CD4-positive, CD25-positive, alpha-beta regulatory T cell (primary cell): ENCODE measurements around the gene ODAPH. TPM values are rescaled to one million over a fixed set of nuclear protein-coding genes. Genes with fewer than 3 reads are reported as not detected.
A peak's percentile ranks its signal among the peaks of the same experiment; 100 is the strongest.
"Not testable (repeated sequence)": the region's sequence is repeated elsewhere in the genome, so short reads cannot be mapped to it uniquely, and the experiment has no call there.

Experiments
- ATAC-seq, 2 donors: fragments of 150-1000 bp; cut with Tn5 transposase; one replicate each; pipeline ENCODE4 v1.10.0; 2021; ENCODE audit warnings: low read depth in 2 of 2, moderate number of reproducible peaks in 2 of 2, moderate library complexity in 1 of 2
- DNase-seq, 3 donors: peaks; one replicate each; pipeline versions ENCODE4 v3.0.0 to v3.0.0-alpha.2; 2012 to 2022; ENCODE audit warnings: mixed read lengths in 1 of 3
- H3K27ac ChIP-seq: one replicate; pipeline ENCODE4 v1.7.0; 2013; ENCODE audit warnings: mild to moderate bottlenecking, low read length; ENCODE audit not compliant: insufficient read depth, poor library complexity, severe bottlenecking
- H3K27me3 ChIP-seq: one replicate; pipeline ENCODE4 v1.7.0; 2013; ENCODE audit warnings: low read length; ENCODE audit not compliant: control insufficient read depth, insufficient read depth
- H3K36me3 ChIP-seq: one replicate; pipeline ENCODE4 v1.7.0; 2013; ENCODE audit warnings: mild to moderate bottlenecking, low read length, moderate library complexity; ENCODE audit not compliant: control insufficient read depth, insufficient read depth
- H3K4me1 ChIP-seq: 2 replicates; pipeline ENCODE4 v1.7.0; 2013; ENCODE audit warnings: mild to moderate bottlenecking, low read length; ENCODE audit not compliant: insufficient read depth, control insufficient read depth, poor library complexity, severe bottlenecking
- H3K4me3 ChIP-seq: one replicate; pipeline ENCODE4 v1.7.0; 2013; ENCODE audit warnings: low read depth, mild to moderate bottlenecking, low read length, moderate library complexity
- H3K9me3 ChIP-seq, 2 experiments: 1 replicate in 1 of 2; 2 replicates in 1 of 2; pipeline ENCODE4 v1.7.0; 2013; ENCODE audit warnings: low read length in 2 of 2, mild to moderate bottlenecking in 1 of 2, moderate library complexity in 1 of 2; ENCODE audit not compliant: control insufficient read depth in 2 of 2
- H3K27ac Mint-ChIP-seq, 3 donors: one replicate each; pipeline ENCODE4 v1.8.0; 2020 to 2022; ENCODE audit warnings: mild to moderate bottlenecking in 3 of 3, mixed read lengths in 3 of 3, moderate library complexity in 2 of 3
- H3K27me3 Mint-ChIP-seq: one replicate; pipeline ENCODE4 v1.8.0; 2022; ENCODE audit warnings: mild to moderate bottlenecking, mixed read lengths
- H3K36me3 Mint-ChIP-seq: one replicate; pipeline ENCODE4 v1.8.0; 2020; ENCODE audit warnings: mixed read lengths
- H3K4me1 Mint-ChIP-seq, 4 donors: one replicate each; pipeline ENCODE4 v1.8.0; 2020 to 2022; ENCODE audit warnings: mixed read lengths in 4 of 4, mild to moderate bottlenecking in 1 of 4
- H3K4me3 Mint-ChIP-seq, 4 donors: one replicate each; pipeline ENCODE4 v1.8.0; 2020 to 2022; ENCODE audit warnings: mild to moderate bottlenecking in 4 of 4, mixed read lengths in 4 of 4, moderate library complexity in 3 of 4
- H3K9me3 Mint-ChIP-seq, 7 donors: one replicate each; pipeline ENCODE4 v1.8.0; 2020 to 2022; ENCODE audit warnings: mixed read lengths in 7 of 7, mild to moderate bottlenecking in 3 of 7, moderate library complexity in 2 of 7
- polyA plus RNA-seq, 4 donors: library from polyadenylated mRNA; unstranded; fragments of 300-500 nt; fragmentation: Illumina TruSeq; gene quantifications; one replicate each; pipeline ENCODE4 v1.2.3, GENCODE V29; 2021
- total RNA-seq: library from RNA; stranded (reverse); gene quantifications from one replicate; pipeline ENCODE4 v1.2.3, GENCODE V29; 2022

The ODAPH gene
- total and polyA plus RNA-seq, 5 donors from 2014 or later, result not detected

DNA sequence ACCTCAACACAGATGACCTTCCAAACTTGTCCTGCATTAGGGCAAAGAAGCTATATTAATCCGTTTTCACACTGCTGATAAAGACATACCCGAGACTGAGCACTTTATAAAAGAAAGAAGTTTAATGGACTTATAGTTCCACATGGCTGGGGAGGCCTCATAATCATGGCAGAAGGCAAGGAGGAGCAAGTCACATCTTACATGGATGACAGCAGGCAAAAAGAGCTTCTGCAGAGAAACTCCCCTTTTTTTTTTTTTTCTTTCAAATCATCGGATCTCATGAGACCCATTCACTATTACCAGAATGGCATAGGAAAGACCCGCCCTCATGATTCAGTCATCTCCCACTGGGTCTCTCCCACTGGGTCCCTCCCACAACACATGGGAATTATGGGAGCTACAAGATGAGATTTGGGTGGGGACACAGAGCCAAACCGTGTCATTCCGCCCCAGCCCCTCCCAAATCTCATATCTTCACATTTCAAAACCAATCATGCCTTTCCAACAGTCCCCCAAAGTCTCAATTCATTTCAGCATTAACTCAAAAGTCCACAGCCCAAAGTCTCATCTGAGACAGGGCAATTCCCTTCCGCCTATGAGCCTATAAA lies 24.2 kb upstream of the ODAPH start:
- H3K4me3 ChIP-seq, H3K27ac Mint-ChIP-seq, H3K4me1 Mint-ChIP-seq, DNase-seq, H3K27ac ChIP-seq, H3K9me3 ChIP-seq, ATAC-seq, H3K4me1 ChIP-seq, H3K4me3 Mint-ChIP-seq, H3K27me3 ChIP-seq, H3K27me3 Mint-ChIP-seq: not testable (repeated sequence)
- H3K9me3 Mint-ChIP-seq, result peaks cover 3 to 21% (median 10%) of the 10 kb centered on the region in 7 donors
- H3K36me3 Mint-ChIP-seq, result peaks cover 56% of the 10 kb centered on the region
- H3K36me3 ChIP-seq, result peaks cover 51% of the 10 kb centered on the region

GRCh38 chr4:75533339-75533887 lies 22.5 kb upstream of the ODAPH start:
- H3K9me3 ChIP-seq, H3K4me1 ChIP-seq, H3K4me3 Mint-ChIP-seq, DNase-seq, H3K27me3 ChIP-seq, H3K27ac Mint-ChIP-seq, H3K27me3 Mint-ChIP-seq, ATAC-seq, H3K4me3 ChIP-seq, H3K4me1 Mint-ChIP-seq, H3K27ac ChIP-seq: not testable (repeated sequence)
- peaks cover 36% of the 10 kb centered on the region for H3K36me3 ChIP-seq
- H3K36me3 Mint-ChIP-seq, result peaks cover 46% of the 10 kb centered on the region
- peaks cover 3 to 21% (median 10%) of the 10 kb centered on the region in 7 donors for H3K9me3 Mint-ChIP-seq

DNA sequence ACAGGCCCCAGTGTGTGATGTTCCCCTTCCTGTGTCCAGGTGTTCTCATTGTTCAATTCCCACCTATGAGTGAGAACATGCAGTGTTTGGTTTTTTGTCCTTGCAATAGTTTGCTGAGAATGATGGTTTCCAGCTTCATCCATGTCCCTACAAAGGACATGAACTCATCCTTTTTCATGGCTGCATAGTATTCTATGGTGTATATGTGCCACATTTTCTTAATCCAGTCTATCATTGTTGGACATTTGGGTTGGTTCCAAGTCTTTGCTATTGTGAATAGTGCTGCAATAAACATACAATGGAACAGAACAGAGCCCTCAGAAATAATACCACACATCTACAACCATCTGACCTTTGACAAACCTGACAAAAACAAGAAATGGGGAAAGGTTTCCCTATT lies 21.9 kb upstream of the ODAPH start:
- not testable (repeated sequence) for H3K27ac ChIP-seq

DNA sequence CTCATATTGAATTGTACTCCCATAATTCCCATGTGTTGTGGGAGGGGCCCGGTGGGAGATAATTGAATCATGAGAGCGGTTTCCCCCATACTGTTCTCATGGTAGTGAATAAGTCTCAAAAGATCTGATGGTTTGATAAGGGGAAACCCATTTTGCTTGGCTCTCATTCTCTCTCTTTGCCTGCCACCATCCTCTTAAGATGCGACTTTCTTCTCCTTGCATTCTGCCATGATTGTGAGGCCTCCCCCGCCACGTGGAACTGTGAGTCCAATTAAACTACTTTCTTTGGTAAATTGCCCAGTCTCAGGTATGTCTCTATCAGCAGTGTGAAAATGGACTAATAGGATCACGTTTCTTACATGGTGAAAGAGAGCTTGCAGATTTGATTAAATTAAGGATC lies 18.6 kb upstream of the ODAPH start:
- not testable (repeated sequence) for H3K27me3 Mint-ChIP-seq, H3K9me3 Mint-ChIP-seq, H3K9me3 ChIP-seq, DNase-seq, H3K4me1 ChIP-seq, H3K27ac ChIP-seq, ATAC-seq, H3K4me3 ChIP-seq, H3K27me3 ChIP-seq, H3K4me3 Mint-ChIP-seq, H3K4me1 Mint-ChIP-seq
- peak overlapping the region in 1 of 3 donors; percentile 30 for H3K27ac Mint-ChIP-seq
- peaks cover 33% of the 10 kb centered on the region for H3K36me3 Mint-ChIP-seq
- peaks cover 11% of the 10 kb centered on the region for H3K36me3 ChIP-seq

More for the DNA sequence above, 21.9 kb upstream of the ODAPH start:
- H3K9me3 ChIP-seq, ATAC-seq, H3K4me1 ChIP-seq, H3K4me1 Mint-ChIP-seq, H3K27me3 ChIP-seq, H3K4me3 Mint-ChIP-seq, DNase-seq, H3K27me3 Mint-ChIP-seq, H3K4me3 ChIP-seq, H3K27ac Mint-ChIP-seq: not testable (repeated sequence)
- H3K36me3 ChIP-seq, result peaks cover 32% of the 10 kb centered on the region
- peaks cover 49% of the 10 kb centered on the region for H3K36me3 Mint-ChIP-seq
- H3K9me3 Mint-ChIP-seq, result peaks cover 3 to 21% (median 10%) of the 10 kb centered on the region in 7 donors

- no peaks in the 10 kb centered on the region for H3K4me1 Mint-ChIP-seq
- Histone ChIP-seq H3K27ac (no peak overlapping the region), H3K4me3 (no peak overlapping the region), H3K36me3 (peaks cover 12% of the 10 kb centered on the region), H3K9me3 (no peaks in the 10 kb centered on the region), H3K27me3 (no peaks in the 10 kb centered on the region), H3K4me1 (no peaks in the 10 kb centered on the region)
- no peak overlapping the region for H3K4me3 Mint-ChIP-seq
- peak overlapping the region in 1 of 3 donors; percentile 11 for H3K27ac Mint-ChIP-seq
- no peaks in the 10 kb centered on the region for H3K9me3 Mint-ChIP-seq
- H3K27me3 Mint-ChIP-seq, result no peaks in the 10 kb centered on the region
- no peak for DNase-seq
- peaks cover 19% of the 10 kb centered on the region for H3K36me3 Mint-ChIP-seq
- ATAC-seq, result no peak
These were observed 13.0 kb upstream of the ODAPH start for GRCh38 chr4:75542824-75543223.

- H3K4me3 Mint-ChIP-seq, H3K4me1 Mint-ChIP-seq, H3K27ac Mint-ChIP-seq, H3K27me3 Mint-ChIP-seq, H3K4me1 ChIP-seq, ATAC-seq, DNase-seq, H3K27ac ChIP-seq, H3K9me3 ChIP-seq, H3K9me3 Mint-ChIP-seq, H3K27me3 ChIP-seq, H3K4me3 ChIP-seq: not testable (repeated sequence)
- H3K36me3 Mint-ChIP-seq, result peaks cover 16% of the 10 kb centered on the region
- peaks cover 11% of the 10 kb centered on the region for H3K36me3 ChIP-seq
These were observed 11.6 kb upstream of the ODAPH start for GRCh38 chr4:75544220-75544619.

DNA sequence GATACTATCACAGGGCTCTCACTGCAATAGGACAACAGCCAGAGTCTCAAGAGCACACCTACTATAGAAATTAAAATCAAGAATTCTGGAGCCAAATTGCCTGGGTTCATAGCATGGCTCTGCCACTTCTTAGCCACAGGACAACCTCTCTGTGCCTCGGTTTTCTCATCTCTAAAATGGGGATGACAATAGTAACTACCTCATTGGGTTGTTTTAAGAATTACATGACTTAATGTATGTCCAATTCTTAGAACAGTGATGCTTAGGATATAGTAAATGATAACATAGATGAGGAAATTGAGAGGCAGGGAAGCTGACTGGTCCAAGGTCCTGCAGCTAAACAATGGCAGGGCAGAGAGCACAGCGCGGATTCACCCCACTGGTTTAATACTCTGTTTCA lies 11.0 kb upstream of the ODAPH start:
- DNase-seq, result no peak
- no peak overlapping the region for H3K27ac ChIP-seq
- no peaks in the 10 kb centered on the region for H3K4me1 Mint-ChIP-seq
- H3K27ac Mint-ChIP-seq, result peak overlapping the region in 1 of 3 donors; percentile 24
- no peaks in the 10 kb centered on the region for H3K4me1 ChIP-seq
- peaks cover 16% of the 10 kb centered on the region for H3K36me3 Mint-ChIP-seq
- H3K9me3 ChIP-seq, result no peaks in the 10 kb centered on the region
- H3K4me3 Mint-ChIP-seq, result no peak overlapping the region
- peaks cover 9% of the 10 kb centered on the region for H3K36me3 ChIP-seq
- H3K27me3 Mint-ChIP-seq, result no peaks in the 10 kb centered on the region
- no peaks in the 10 kb centered on the region for H3K9me3 Mint-ChIP-seq
- no peaks in the 10 kb centered on the region for H3K27me3 ChIP-seq
- H3K4me3 ChIP-seq, result no peak overlapping the region
- ATAC-seq, result no peak

DNA sequence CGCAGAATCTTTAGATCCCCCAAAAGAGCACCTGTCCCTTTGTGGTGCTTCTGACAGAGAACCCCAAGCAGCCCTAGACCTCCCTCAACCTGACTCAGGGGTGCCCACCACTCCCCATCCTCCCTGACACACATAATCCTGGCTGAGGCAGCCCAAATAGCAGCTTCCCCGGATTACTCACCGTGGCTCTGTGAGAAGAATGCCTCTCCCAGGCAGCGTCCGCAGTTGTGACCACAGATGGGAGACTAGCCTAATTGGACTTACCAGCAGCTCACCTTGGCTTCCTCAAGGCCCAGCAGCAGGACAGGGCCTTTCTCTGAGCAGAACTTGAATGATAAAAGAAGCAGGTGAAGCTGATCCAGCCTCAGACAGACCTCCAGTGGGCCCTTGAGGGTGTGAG lies 10.3 kb upstream of the ODAPH start:
- Histone ChIP-seq H3K36me3 (peaks cover 5% of the 10 kb centered on the region), H3K9me3 (no peaks in the 10 kb centered on the region), H3K27me3 (no peaks in the 10 kb centered on the region), H3K4me1 (no peaks in the 10 kb centered on the region), H3K27ac (no peak overlapping the region), H3K4me3 (no peak overlapping the region)
- Mint-ChIP-seq H3K9me3 (no peaks in the 10 kb centered on the region), H3K36me3 (peaks cover 16% of the 10 kb centered on the region), H3K4me1 (no peaks in the 10 kb centered on the region), H3K27me3 (no peaks in the 10 kb centered on the region), H3K4me3 (no peak overlapping the region), H3K27ac (peak overlapping the region in 1 of 3 donors; percentile 24)
- ATAC-seq (no peak), DNase-seq (no peak)
